WTC11 (cell line): ENCODE results near the gene TMC7. TPM values are rescaled to one million over a fixed set of nuclear protein-coding genes. Genes with fewer than 3 reads are reported as not detected.

ENCODE experiments used
- CBFB ChIP-seq: sonication (generic); formaldehyde crosslinking; IDR thresholded peaks from 2 replicates; pipeline ENCODE4 v1.8.1; 2022; ENCODE audit warnings: mild to moderate bottlenecking, low read depth, missing genetic modification reagents
- CDX4 ChIP-seq: fragments of 250-450 bp; sonication (Bioruptor Pico); IDR thresholded peaks from 2 replicates; pipeline ENCODE4 v1.9.0; 2021; ENCODE audit warnings: moderate library complexity, mild to moderate bottlenecking, inconsistent platforms, borderline replicate concordance
- E2F4 ChIP-seq: sonication (generic); formaldehyde crosslinking; IDR thresholded peaks from 2 replicates; pipeline ENCODE4 v1.8.1; 2022; ENCODE audit warnings: low read depth, mild to moderate bottlenecking, moderate library complexity, missing genetic modification reagents, borderline replicate concordance
- FOXP1 ChIP-seq: sonication (generic); formaldehyde crosslinking; IDR thresholded peaks from 2 replicates; pipeline ENCODE4 v1.8.0; 2022; ENCODE audit warnings: missing genetic modification reagents, mild to moderate bottlenecking, moderate library complexity, borderline replicate concordance
- IRF2 ChIP-seq: sonication (generic); formaldehyde crosslinking; IDR thresholded peaks from 2 replicates; pipeline ENCODE4 v1.8.0; 2022; ENCODE audit warnings: low read depth, missing genetic modification reagents, borderline replicate concordance
- KAT7 ChIP-seq: sonication (generic); formaldehyde crosslinking; IDR thresholded peaks from 2 replicates; pipeline ENCODE4 v1.8.1; 2023; ENCODE audit warnings: missing genetic modification reagents, mild to moderate bottlenecking, borderline replicate concordance
- MAX ChIP-seq: sonication (generic); formaldehyde crosslinking; IDR thresholded peaks from 2 replicates; pipeline ENCODE4 v1.8.0; 2022; ENCODE audit warnings: mild to moderate bottlenecking, missing genetic modification reagents
- OVOL2 ChIP-seq: fragments of 250-450 bp; sonication (Bioruptor Pico); IDR thresholded peaks from 2 replicates; pipeline ENCODE4 v1.9.0; 2021; ENCODE audit warnings: mild to moderate bottlenecking, borderline replicate concordance
- ZNF121 ChIP-seq: sonication (generic); formaldehyde crosslinking; IDR thresholded peaks from 2 replicates; pipeline ENCODE4 v1.8.0; 2023; ENCODE audit warnings: missing genetic modification reagents
- ZNF317 ChIP-seq: sonication (generic); formaldehyde crosslinking; IDR thresholded peaks from 2 replicates; pipeline ENCODE4 v1.8.1; 2023; ENCODE audit warnings: low read depth, mild to moderate bottlenecking, moderate library complexity, missing genetic modification reagents, borderline replicate concordance
- ZNF425 ChIP-seq: fragments of 250-450 bp; sonication (Bioruptor Pico); conservative IDR thresholded peaks from 2 replicates; pipeline ENCODE4 v1.9.0; 2021; ENCODE audit warnings: mild to moderate bottlenecking
- total RNA-seq: library from RNA; stranded (reverse); gene quantifications from 3 replicates; pipeline ENCODE4 v1.2.3, GENCODE V29; 2021

Gene TMC7
- total RNA-seq, 1 experiment from 2014 or later: 2.5 TPM

GRCh38 chr16:19112099-19112407 is 128.3 kb downstream of the TMC7 start (continued):
- TF ChIP-seq ZNF425 (CRISPR knock-in tag) (no peak), ZNF317 (CRISPR knock-in tag) (no peak), CDX4 (CRISPR knock-in tag) (no peak), OVOL2 (CRISPR knock-in tag) (no peak), FOXP1 (no peak), ZNF121 (no peak), IRF2 (CRISPR knock-in tag) (no peak), CBFB (CRISPR knock-in tag) (no peak), E2F4 (no peak), KAT7 (CRISPR knock-in tag) (no peak), MAX (CRISPR knock-in tag) (no peak)

Other genes with a start within 250 kb of the TMC7 start
- gene RPS15A, start 193.6 kb upstream of the TMC7 start, total RNA-seq: 1,612 to 1,889 TPM (median 1,831 TPM) in 3 replicates
- gene ARL6IP1, start 182.4 kb upstream of the TMC7 start, total RNA-seq: 137 to 172 TPM (median 151 TPM) in 3 replicates
- gene SMG1, start 57.5 kb upstream of the TMC7 start, total RNA-seq: 67.3 to 80.8 TPM (median 72.2 TPM) in 3 replicates
- 20.7 to 27.4 TPM (median 22.4 TPM) in 3 replicates for gene COQ7, start 83.7 kb downstream of the TMC7 start, total RNA-seq
- gene ITPRIPL2, start 130.0 kb downstream of the TMC7 start, total RNA-seq: 5.3 to 7.1 TPM (median 6.6 TPM) in 3 replicates
- 5.5 to 6.8 TPM (median 6.3 TPM) in 3 replicates for gene SYT17, start 184.3 kb downstream of the TMC7 start, total RNA-seq